Adrenal gland (tissue), 12 donors: Measurements from ENCODE around the gene SUN1. TPM values are rescaled to one million over a fixed set of nuclear protein-coding genes. Genes with fewer than 3 reads are reported as not detected.

Experiments
- DNase-seq, 7 donors: peaks; one replicate each; pipeline ENCODE4 v3.0.0-alpha.2; 2019 to 2020
- H3K27ac ChIP-seq, 5 donors: fragments of 200-600 bp; sonication (generic) in 4 of 5; 1 replicate in 3 of 5; 2 replicates in 2 of 5; pipeline versions ENCODE4 v1.5.1 to v1.8.0; 2016 to 2020; ENCODE audit warnings: mild to moderate bottlenecking in 1 of 5
- H3K27me3 ChIP-seq: fragments of 200-600 bp; 2 replicates; pipeline ENCODE4 v1.8.0; 2021
- H3K36me3 ChIP-seq, 2 donors: fragments of 200-600 bp; replicated peaks in 1 of 2; 1 replicate in 1 of 2; 2 replicates in 1 of 2; pipeline versions ENCODE4 v1.5.1 to v1.8.0; 2018 to 2022
- H3K4me1 ChIP-seq, 2 donors: fragments of 200-600 bp; replicated peaks in 1 of 2; 1 replicate in 1 of 2; 2 replicates in 1 of 2; pipeline versions ENCODE4 v1.5.1 to v1.8.0; 2018 to 2021
- H3K4me3 ChIP-seq, 4 donors: fragments of 200-600 bp; sonication (generic) in 3 of 4; one replicate each; pipeline ENCODE4 v1.5.1; 2016 to 2018
- H3K9me3 ChIP-seq, 3 donors: fragments of 200-600 bp; sonication (generic) in 1 of 3; replicated peaks in 1 of 3; 1 replicate in 2 of 3; 2 replicates in 1 of 3; pipeline versions ENCODE4 v1.5.1 to v1.8.0; 2016 to 2021
- CTCF ChIP-seq, 6 experiments: fragments of 450-650 bp in 4 of 6; fragments of 200-600 bp in 2 of 6; sonication (generic) in 1 of 6; IDR thresholded peaks; 1 replicate in 5 of 6; 2 replicates in 1 of 6; pipeline versions ENCODE4 v1.5.1 to v1.8.0; 2016 to 2021; ENCODE audit warnings: antibody characterized with exemption in 6 of 6, mild to moderate bottlenecking in 2 of 6, moderate library complexity in 1 of 6
- POLR2A ChIP-seq, 2 donors: fragments of 450-650 bp; IDR thresholded peaks; one replicate each; pipeline ENCODE4 v1.6.1; 2017; ENCODE audit warnings: antibody characterized with exemption in 2 of 2, mild to moderate bottlenecking in 2 of 2, moderate library complexity in 1 of 2
- WGBS, 4 donors: extraction: QIAGEN DNeasy Blood & Tissue Kit in 2 of 4; methylation state at CpG; one replicate each; pipeline versions ENCODE4 v1.1.5 to v1.1.7; 2013 to 2017; 5-methylcytosine and 5-hydroxymethylcytosine counted together
- intact Hi-C, 2 donors: fragments of 100-400 bp; cut with DNase I; formaldehyde crosslinking; loops; one replicate each; pipeline versions ENCODE4 v1.14.1 to v1.15.0; 2022 to 2023
- polyA plus RNA-seq, 3 donors: library from polyadenylated mRNA; stranded (reverse); fragments of 200-250 nt in 2 of 3; fragments of 350-450 nt in 1 of 3; fragmentation: Illumina TruSeq in 1 of 3; extraction: RNeasy Lipid Tissue Mini Kit (QIAGEN cat#74804) in 1 of 3; gene quantifications; one replicate each; pipeline ENCODE4 v1.2.3, GENCODE V29; 2013 to 2014
- total RNA-seq, 9 donors: library from RNA; depleted of rRNA in 4 of 9; stranded (reverse); fragments of >200 nt in 4 of 9; fragments of 120-200 nt in 1 of 9; fragmentation: NEBNext Ultra II Directional in 1 of 9; extraction: Animal tissue kit (Norgen Biotek cat#: 25700) in 1 of 9; gene quantifications; one replicate each; pipeline versions ENCODE4 v1.1.0 to v1.2.4, GENCODE V29; 2013 to 2023
- donor health status: healthy with polysubstance abuse.
- donor health status: Bipolar disorder and iron deficiency.
- donor health status: DM: yes; HTN: yes; CAD: no.
- donor health status: DM: no; HTN: no; CAD: no.
- donor health status: DM: no; HTN: no; CAD: no.
- donor health status: DM: yes; HTN: yes; CAD: no.

The SUN1 gene
- total and polyA plus RNA-seq, 12 donors: 28.7 to 122 (median 99.9) TPM

- Histone ChIP-seq H3K9me3 (no peaks in the 10 kb centered on the region), H3K36me3 (no peaks in the 10 kb centered on the region), H3K27ac (no peak overlapping the region), H3K27me3 (no peaks in the 10 kb centered on the region), H3K4me1 (no peaks in the 10 kb centered on the region), H3K4me3 (no peak overlapping the region)
- TF ChIP-seq POLR2A (IDR thresholded peaks at IDR 0.05) (no peak), CTCF (IDR thresholded peaks at IDR 0.05) (no peak)
- WGBS, 4 donors: 85 to 92% (median 88%) methylated on average over 26 to 43 of the region's 43 CpGs
- no peak for DNase-seq
- intact Hi-C loops: no loop called here
These were observed 83.3 kb downstream of the SUN1 start for GRCh38 chr7:915291-916218.

GRCh38 chr7:916291-916941, 84.1 kb downstream of the SUN1 start:
- 39 to 57% (median 43%) methylated on average over 5 to 17 of the region's 17 CpGs for WGBS, 4 donors
- H3K27ac ChIP-seq: no peak overlapping the region
- no peaks in the 10 kb centered on the region for H3K9me3 ChIP-seq
- no peak for DNase-seq
- no peak overlapping the region for H3K4me3 ChIP-seq
- H3K36me3 ChIP-seq: no peaks in the 10 kb centered on the region
- H3K27me3 ChIP-seq: no peaks in the 10 kb centered on the region
- H3K4me1 ChIP-seq: no peaks in the 10 kb centered on the region
- TF ChIP-seq POLR2A (IDR thresholded peaks at IDR 0.05): no peak
- no peak for TF ChIP-seq CTCF (IDR thresholded peaks at IDR 0.05)
- intact Hi-C loops: no loop called here

GRCh38 chr7:917255-918117, 85.2 kb downstream of the SUN1 start:
- Histone ChIP-seq H3K27me3 (no peaks in the 10 kb centered on the region), H3K9me3 (no peaks in the 10 kb centered on the region), H3K4me1 (no peaks in the 10 kb centered on the region), H3K27ac (no peak overlapping the region), H3K4me3 (no peak overlapping the region), H3K36me3 (no peaks in the 10 kb centered on the region)
- WGBS, 4 donors: 84 to 91% (median 88%) methylated on average over 22 to 28 of the region's 33 CpGs
- no peak for DNase-seq
- intact Hi-C loops: no loop called here
- TF ChIP-seq CTCF (IDR thresholded peaks at IDR 0.05) (no peak), POLR2A (IDR thresholded peaks at IDR 0.05) (no peak)

- intact Hi-C loops: no loop called here
- 94 to 99% (median 95%) methylated on average over 9 of the region's 9 CpGs for WGBS, 4 donors
- Histone ChIP-seq H3K4me1 (no peaks in the 10 kb centered on the region), H3K27me3 (no peaks in the 10 kb centered on the region), H3K27ac (no peak overlapping the region), H3K9me3 (no peaks in the 10 kb centered on the region), H3K4me3 (no peak overlapping the region), H3K36me3 (no peaks in the 10 kb centered on the region)
- DNase-seq: peak in 2 of 7 donors; percentile 3 to 7
- TF ChIP-seq CTCF (IDR thresholded peaks at IDR 0.05) (no peak), POLR2A (IDR thresholded peaks at IDR 0.05) (no peak)
These were observed 85.8 kb downstream of the SUN1 start for GRCh38 chr7:918118-918425.
